ENCODE data around the gene COL4A2. TPM values are rescaled to one million over a fixed set of nuclear protein-coding genes. Genes with fewer than 3 reads are reported as not detected.

The COL4A2 gene
- total RNA-seq, 1 experiment from 2014 or later, result 1.6 TPM

GRCh38 chr13:110455444-110455843 lies 148.4 kb downstream of the COL4A2 start:
- Histone ChIP-seq H3K27me3 (ENCODE audit: insufficient read depth, low read length) (no peaks in the 10 kb centered on the region), H3K9me3 (ENCODE audit: control insufficient read depth in 1 of 2, insufficient read depth in 1 of 2, low read depth in 1 of 2, low read length in 2 of 2) (no peaks in the 10 kb centered on the region), H3K36me3 (ENCODE audit: control insufficient read depth in 1 of 2, insufficient read depth in 2 of 2, low read length in 2 of 2) (no peaks in the 10 kb centered on the region), H3K27ac (ENCODE audit: low read depth, low read length) (no peak overlapping the region), H3K4me2 (ENCODE audit: low read length) (peak overlapping the region; percentile 64; the same call in 1 of the 2 replicates), H3K4me1 (ENCODE audit: control insufficient read depth in 1 of 2, insufficient read depth in 2 of 2, low read length in 2 of 2) (peaks cover 0 to 21% of the 10 kb centered on the region in 2 experiments; a peak in 3 of 4 replicates), H3K9me2 (ENCODE audit: insufficient read depth) (no peaks in the 10 kb centered on the region), H2AFZ (ENCODE audit: low read depth, low read length, poor library complexity, severe bottlenecking) (no peak overlapping the region), H3K79me2 (ENCODE audit: insufficient read depth, low read length) (no peaks in the 10 kb centered on the region), H3K4me3 (replicated peaks in 1 of 2; ENCODE audit: low read depth in 1 of 2, low read length in 2 of 2) (no peak overlapping the region), H4K20me1 (ENCODE audit: insufficient read depth) (no peaks in the 10 kb centered on the region), H3K9ac (ENCODE audit: low read length) (no peak overlapping the region)
- intact Hi-C loops (cut with micrococcal nuclease), result loop anchor here (10.0 kb wide), 2 partner anchors 109 to 139 kb away; partner anchors contain the start of gene RAB20
- ChIA-PET CTCF (interaction anchor here (0.7 to 1.8 kb wide), 26 partner anchors 9 to 368 kb away, joined by 3 to 9 read pairs (median 4); partner anchors contain the start of genes NAXD and RAB20), POLR2A (no interaction called here), RAD21 (ENCODE audit: low non-redundant PET in 1 of 2, low total read pairs in 2 of 2, uncharacterized antibody in 2 of 2, unreplicated experiment in 2 of 2) (interaction anchor here (0.6 to 1.4 kb wide), 5 partner anchors 106 to 365 kb away, joined by 3 to 5 read pairs (median 3); partner anchors contain the start of genes NAXD (in 1 of the 2) and RAB20 (in 1 of the 2))
- no TSS peak for BruUV-seq (replicated peaks)
- ATAC-seq (no peak), DNase-seq (ENCODE audit: low read depth, low spot score) (no peak)
- TF ChIP-seq ELF1 (IDR thresholded peaks at IDR 0.05; ENCODE audit: borderline replicate concordance, low read depth) (no peak), EZH2phosphoT487 (IDR thresholded peaks at IDR 0.05; ENCODE audit: borderline replicate concordance) (no peak), ATF3 (IDR thresholded peaks at IDR 0.05) (no peak)

- peak; percentile 98 for ATAC-seq
- H2AFZ ChIP-seq (ENCODE audit: low read depth, low read length, poor library complexity, severe bottlenecking), result peak overlapping the region; percentile 81
- peaks cover 0 to 17% of the 10 kb centered on the region in 2 experiments; a peak in 3 of 4 replicates for H3K4me1 ChIP-seq (ENCODE audit: control insufficient read depth in 1 of 2, insufficient read depth in 2 of 2, low read length in 2 of 2)
- TF ChIP-seq FOSL1 (IDR thresholded peaks at IDR 0.05; ENCODE audit: low read depth), result no peak
- TF ChIP-seq RAD21 (IDR thresholded peaks at IDR 0.05; ENCODE audit: low read depth), result peak; percentile 96
- peak; percentile 28 for TF ChIP-seq TCF7L2 (IDR thresholded peaks at IDR 0.05; ENCODE audit: borderline replicate concordance, extremely low read depth, insufficient read depth, insufficient read length)
- peak; percentile 46 for TF ChIP-seq YY1 (IDR thresholded peaks at IDR 0.05; ENCODE audit: extremely low read depth, insufficient replicate concordance, low read depth, low read length)
- TF ChIP-seq CTCF (IDR thresholded peaks at IDR 0.05 in 2 of 3, conservative IDR thresholded peaks at IDR 0.05 in 1 of 3; ENCODE audit: borderline replicate concordance in 1 of 3, insufficient read depth in 1 of 3, low read depth in 2 of 3, low read length in 2 of 3), result peak; percentile 92 to 94 (median 93)
- peak; percentile 74; the same call in 1 of the 2 replicates for TF ChIP-seq CBX3 (IDR thresholded peaks at IDR 0.05; ENCODE audit: low read depth)
- TF ChIP-seq JUND (IDR thresholded peaks at IDR 0.05), result no peak
- TF ChIP-seq MAX (IDR thresholded peaks at IDR 0.05), result peak; percentile 86
- H3K79me2 ChIP-seq (ENCODE audit: insufficient read depth, low read length), result no peaks in the 10 kb centered on the region
- H3K27me3 ChIP-seq (ENCODE audit: insufficient read depth, low read length), result no peaks in the 10 kb centered on the region
- intact Hi-C loops (cut with micrococcal nuclease), result loop anchor here (1.0 to 10.0 kb wide), 3 partner anchors 109 to 363 kb away; partner anchors contain the start of gene RAB20
- no peaks in the 10 kb centered on the region for H3K36me3 ChIP-seq (ENCODE audit: control insufficient read depth in 1 of 2, insufficient read depth in 2 of 2, low read length in 2 of 2)
- H3K4me3 ChIP-seq (replicated peaks in 1 of 2; ENCODE audit: low read depth in 1 of 2, low read length in 2 of 2), result peak overlapping the region; percentile 4 to 18; a peak in 1 of 4 replicates
- peak overlapping the region; percentile 64 for H3K4me2 ChIP-seq (ENCODE audit: low read length)
- no peak overlapping the region for H3K9ac ChIP-seq (ENCODE audit: low read length)
- H3K9me3 ChIP-seq (ENCODE audit: control insufficient read depth in 1 of 2, insufficient read depth in 1 of 2, low read depth in 1 of 2, low read length in 2 of 2), result no peaks in the 10 kb centered on the region
- ChIA-PET CTCF (interaction anchor here (0.6 to 1.8 kb wide), 28 partner anchors 9 to 452 kb away, joined by 3 to 9 read pairs (median 4); partner anchors contain the start of genes NAXD and RAB20), POLR2A (interaction anchor here (0.7 kb wide), 1 partner anchor 257 kb away, joined by 3 read pairs; no protein-coding TSS in a partner anchor), RAD21 (ENCODE audit: low non-redundant PET in 1 of 2, low total read pairs in 2 of 2, uncharacterized antibody in 2 of 2, unreplicated experiment in 2 of 2) (interaction anchor here (0.9 to 1.4 kb wide), 4 partner anchors 106 to 159 kb away, joined by 3 to 5 read pairs (median 4); partner anchors contain the start of genes NAXD (in 1 of the 2) and RAB20 (in 1 of the 2))
- no TSS peak for BruUV-seq (replicated peaks)
- H3K27ac ChIP-seq (ENCODE audit: low read depth, low read length), result no peak overlapping the region
- DNase-seq (ENCODE audit: low read depth, low spot score), result peak; percentile 81
- no peaks in the 10 kb centered on the region for H4K20me1 ChIP-seq (ENCODE audit: insufficient read depth)
- no peaks in the 10 kb centered on the region for H3K9me2 ChIP-seq (ENCODE audit: insufficient read depth)
These were observed 148.9 kb downstream of the COL4A2 start for GRCh38 chr13:110455941-110456340.
